ENCODE data around the gene SPHK2.
"Not testable (repeated sequence)": the region's sequence is repeated elsewhere in the genome, so short reads cannot be mapped to it uniquely, and the experiment has no call there.

SPHK2 gene

DNA sequence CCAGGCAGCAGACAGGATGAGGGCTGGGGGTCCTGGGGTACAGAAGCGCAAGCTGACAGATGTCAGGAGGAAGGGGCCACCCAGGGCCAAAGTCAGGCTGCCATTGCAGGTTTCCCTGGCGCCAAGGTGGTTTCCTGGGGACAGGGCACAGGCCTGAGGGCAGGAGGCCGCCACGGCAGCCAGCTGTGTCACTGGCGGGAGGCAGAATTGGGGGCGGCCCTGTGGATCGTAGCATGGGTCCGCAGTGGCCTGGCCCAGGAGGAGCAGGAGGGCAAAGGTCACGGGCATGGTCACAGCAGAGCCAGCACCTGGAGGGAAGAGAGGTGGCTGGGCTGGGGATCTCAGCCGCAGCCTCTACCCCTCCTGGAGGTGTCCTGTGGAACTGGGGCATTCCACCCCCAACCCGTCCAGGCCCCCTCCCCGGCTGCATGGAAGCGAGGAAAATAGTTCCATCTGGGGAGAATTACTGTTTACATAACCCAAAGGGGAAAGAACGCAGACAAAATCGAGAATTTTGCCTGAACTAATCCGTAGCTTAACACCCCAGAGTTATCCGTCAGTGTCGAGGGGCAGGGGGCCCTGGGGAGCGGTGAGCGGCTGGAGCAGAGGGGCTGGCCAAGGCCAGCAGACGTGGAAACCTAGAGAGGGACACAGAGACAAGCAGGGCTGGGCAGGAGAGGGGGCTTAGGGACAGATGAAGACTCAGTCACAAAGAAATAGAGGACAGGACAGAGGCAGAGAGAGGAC is 51.6 kb downstream of the SPHK2 start:
- Histone ChIP-seq H3K27ac (ENCODE audit: low read length) (no peak overlapping the region), H3K9me3 (ENCODE audit: insufficient read depth, low read depth, low read length) (no peaks in the 10 kb centered on the region), H3K4me1 (ENCODE audit: insufficient read depth, low read length) (peaks cover 14% of the 10 kb centered on the region; the same call in 1 of the 2 replicates), H3K36me3 (ENCODE audit: insufficient read depth, low read depth, low read length) (no peaks in the 10 kb centered on the region), H3K4me3 (ENCODE audit: low read length) (no peak overlapping the region), H3K27me3 (ENCODE audit: insufficient read depth, low read length) (peaks cover 19% of the 10 kb centered on the region), H3K9ac (ENCODE audit: low read depth, low read length) (no peak overlapping the region)

DNA sequence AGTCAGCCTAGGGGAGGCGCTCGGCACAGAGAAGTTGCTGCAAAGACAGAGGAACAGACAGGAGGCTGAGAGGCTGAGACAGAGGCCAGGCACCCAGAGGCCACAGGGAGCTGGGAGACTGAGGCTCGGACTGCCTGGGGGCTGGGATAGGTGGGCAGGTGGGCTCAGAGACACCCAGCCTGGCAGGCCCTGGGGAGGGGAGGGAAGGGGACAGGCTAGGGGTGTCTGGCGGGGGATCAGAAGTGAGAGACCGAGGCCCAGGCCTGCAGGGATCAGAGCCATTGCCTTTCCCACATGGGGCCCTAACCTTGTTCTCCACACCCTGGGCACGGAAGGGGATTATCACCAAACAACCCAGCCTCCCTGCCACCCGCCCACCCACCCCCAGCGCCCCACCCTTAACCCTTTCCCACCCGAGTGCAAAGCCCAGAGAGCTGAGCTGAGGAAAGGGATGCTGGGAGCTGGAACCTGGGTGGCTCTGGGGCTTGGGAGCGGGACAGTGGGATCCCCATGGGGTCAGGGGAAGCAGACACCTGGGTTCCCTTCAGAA is 52.2 kb downstream of the SPHK2 start:
- H3K9me3 ChIP-seq (ENCODE audit: insufficient read depth, low read depth, low read length), result no peaks in the 10 kb centered on the region
- peaks cover 14% of the 10 kb centered on the region; the same call in 1 of the 2 replicates for H3K4me1 ChIP-seq (ENCODE audit: insufficient read depth, low read length)
- H3K27ac ChIP-seq (ENCODE audit: low read length), result no peak overlapping the region
- peaks cover 19% of the 10 kb centered on the region for H3K27me3 ChIP-seq (ENCODE audit: insufficient read depth, low read length)
- H3K9ac ChIP-seq (ENCODE audit: low read depth, low read length), result no peak overlapping the region
- no peak overlapping the region for H3K4me3 ChIP-seq (ENCODE audit: low read length)
- H3K36me3 ChIP-seq (ENCODE audit: insufficient read depth, low read depth, low read length), result no peaks in the 10 kb centered on the region

DNA sequence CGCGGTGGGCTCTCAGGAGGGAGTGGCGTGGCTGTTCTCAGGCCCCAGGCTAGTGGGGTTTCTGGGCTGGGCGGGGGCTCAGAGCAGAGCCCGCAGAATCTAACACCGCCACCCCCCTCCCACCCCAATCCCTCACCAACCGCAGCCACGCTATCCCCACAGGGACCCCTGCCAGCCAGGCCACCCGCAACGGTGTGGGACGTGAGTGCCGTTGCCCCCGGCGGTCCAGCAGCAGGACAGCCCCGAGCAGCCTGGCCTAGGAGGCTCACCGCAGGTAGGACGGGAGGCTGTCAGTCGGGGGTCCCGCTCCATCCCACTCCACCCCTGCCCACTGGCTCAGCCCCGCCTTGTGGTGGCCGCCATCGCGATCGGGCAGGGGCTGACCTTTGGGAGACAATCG is 53.7 kb downstream of the SPHK2 start, which contains the start of gene NTN5:
NTN5 (minus strand) TSS at position 24 of the 400 bp plus-strand sequence. CDS start 2,031 bp downstream, outside the sequence.
- Histone ChIP-seq H3K36me3 (ENCODE audit: insufficient read depth, low read depth, low read length) (no peaks in the 10 kb centered on the region), H3K9ac (ENCODE audit: low read depth, low read length) (no peak within 1 kb of the TSS), H3K4me1 (ENCODE audit: insufficient read depth, low read length) (peaks cover 14% of the 10 kb centered on the region; the same call in 1 of the 2 replicates), H3K27me3 (ENCODE audit: insufficient read depth, low read length) (peaks cover 19% of the 10 kb centered on the region), H3K27ac (ENCODE audit: low read length) (no peak within 1 kb of the TSS), H3K4me3 (ENCODE audit: low read length) (no peak within 1 kb of the TSS), H3K9me3 (ENCODE audit: insufficient read depth, low read depth, low read length) (no peaks in the 10 kb centered on the region)

DNA sequence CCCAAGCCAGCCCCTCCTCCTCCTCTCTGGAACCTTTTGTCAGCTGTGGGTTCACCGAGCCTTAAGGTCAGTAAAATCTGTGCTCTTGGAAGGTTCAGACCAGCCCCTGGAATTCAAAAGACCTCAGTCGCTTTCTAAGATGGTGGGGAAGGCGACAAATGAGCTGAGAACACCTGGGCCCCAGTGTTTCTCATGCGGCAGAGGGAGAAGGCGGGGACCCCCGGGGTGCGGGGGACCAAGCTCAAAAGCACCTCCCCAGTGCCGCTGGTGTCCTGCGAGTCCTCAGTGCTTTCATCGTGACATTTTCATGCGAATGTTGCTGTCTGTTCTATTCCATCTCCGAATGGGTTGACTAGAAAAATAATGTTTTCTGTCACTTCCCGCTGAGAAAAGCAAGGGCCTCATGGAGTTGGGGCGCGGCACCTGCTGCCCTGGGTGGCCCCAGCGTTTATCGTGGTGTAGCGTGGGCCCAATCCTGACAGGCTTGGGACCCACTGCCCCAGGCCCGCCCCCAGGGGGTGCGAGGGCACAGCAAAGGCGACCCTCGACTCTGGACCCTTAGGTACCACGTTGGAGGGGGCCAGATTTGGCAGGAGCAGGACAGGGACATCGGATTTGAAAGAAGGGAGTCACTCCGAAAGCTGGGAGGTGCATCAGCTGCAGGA is 54.3 kb downstream of the SPHK2 start:
- no peak overlapping the region for H3K9ac ChIP-seq (ENCODE audit: low read depth, low read length)
- no peaks in the 10 kb centered on the region for H3K36me3 ChIP-seq (ENCODE audit: insufficient read depth, low read depth, low read length)
- no peak overlapping the region for H3K27ac ChIP-seq (ENCODE audit: low read length)
- peaks cover 14% of the 10 kb centered on the region; the same call in 1 of the 2 replicates for H3K4me1 ChIP-seq (ENCODE audit: insufficient read depth, low read length)
- no peak overlapping the region for H3K4me3 ChIP-seq (ENCODE audit: low read length)
- H3K27me3 ChIP-seq (ENCODE audit: insufficient read depth, low read length), result peaks cover 19% of the 10 kb centered on the region
- no peaks in the 10 kb centered on the region for H3K9me3 ChIP-seq (ENCODE audit: insufficient read depth, low read depth, low read length)

DNA sequence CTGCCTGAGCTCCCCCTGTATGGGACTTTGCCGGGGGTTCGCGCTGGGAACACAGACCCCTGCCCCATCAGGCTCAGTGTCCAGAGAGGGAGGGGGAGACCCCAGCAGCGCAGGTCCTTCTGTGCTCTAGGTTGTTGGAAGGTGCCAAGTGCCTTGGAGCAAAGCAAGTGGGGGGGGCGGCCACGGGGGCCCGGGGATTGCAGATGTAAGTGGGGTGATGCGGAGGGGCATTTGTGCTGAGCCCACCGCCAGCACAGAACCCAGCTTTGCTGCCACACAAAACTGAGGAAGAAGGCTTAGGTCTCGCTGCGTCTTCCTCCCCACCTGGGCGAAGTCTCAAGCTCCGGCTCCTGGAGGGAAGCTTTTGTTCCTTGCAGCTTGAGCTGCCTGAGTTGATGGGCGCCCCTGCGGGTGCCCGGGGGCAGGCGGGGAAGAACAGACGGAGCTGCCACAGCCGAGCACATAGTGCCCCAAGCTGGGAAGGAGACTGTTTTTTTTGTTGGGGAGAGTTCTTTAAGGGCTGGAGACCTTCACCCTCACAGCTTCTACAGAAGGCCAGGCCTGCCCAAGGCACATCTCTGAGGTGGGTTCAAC is 55.0 kb downstream of the SPHK2 start:
- H3K4me3 ChIP-seq (ENCODE audit: low read length), result no peak overlapping the region
- H3K4me1 ChIP-seq (ENCODE audit: insufficient read depth, low read length), result peaks cover 14% of the 10 kb centered on the region; the same call in 1 of the 2 replicates
- H3K27ac ChIP-seq (ENCODE audit: low read length), result no peak overlapping the region
- H3K27me3 ChIP-seq (ENCODE audit: insufficient read depth, low read length), result peaks cover 19% of the 10 kb centered on the region
- no peaks in the 10 kb centered on the region for H3K9me3 ChIP-seq (ENCODE audit: insufficient read depth, low read depth, low read length)
- H3K9ac ChIP-seq (ENCODE audit: low read depth, low read length), result no peak overlapping the region
- H3K36me3 ChIP-seq (ENCODE audit: insufficient read depth, low read depth, low read length), result no peaks in the 10 kb centered on the region

DNA sequence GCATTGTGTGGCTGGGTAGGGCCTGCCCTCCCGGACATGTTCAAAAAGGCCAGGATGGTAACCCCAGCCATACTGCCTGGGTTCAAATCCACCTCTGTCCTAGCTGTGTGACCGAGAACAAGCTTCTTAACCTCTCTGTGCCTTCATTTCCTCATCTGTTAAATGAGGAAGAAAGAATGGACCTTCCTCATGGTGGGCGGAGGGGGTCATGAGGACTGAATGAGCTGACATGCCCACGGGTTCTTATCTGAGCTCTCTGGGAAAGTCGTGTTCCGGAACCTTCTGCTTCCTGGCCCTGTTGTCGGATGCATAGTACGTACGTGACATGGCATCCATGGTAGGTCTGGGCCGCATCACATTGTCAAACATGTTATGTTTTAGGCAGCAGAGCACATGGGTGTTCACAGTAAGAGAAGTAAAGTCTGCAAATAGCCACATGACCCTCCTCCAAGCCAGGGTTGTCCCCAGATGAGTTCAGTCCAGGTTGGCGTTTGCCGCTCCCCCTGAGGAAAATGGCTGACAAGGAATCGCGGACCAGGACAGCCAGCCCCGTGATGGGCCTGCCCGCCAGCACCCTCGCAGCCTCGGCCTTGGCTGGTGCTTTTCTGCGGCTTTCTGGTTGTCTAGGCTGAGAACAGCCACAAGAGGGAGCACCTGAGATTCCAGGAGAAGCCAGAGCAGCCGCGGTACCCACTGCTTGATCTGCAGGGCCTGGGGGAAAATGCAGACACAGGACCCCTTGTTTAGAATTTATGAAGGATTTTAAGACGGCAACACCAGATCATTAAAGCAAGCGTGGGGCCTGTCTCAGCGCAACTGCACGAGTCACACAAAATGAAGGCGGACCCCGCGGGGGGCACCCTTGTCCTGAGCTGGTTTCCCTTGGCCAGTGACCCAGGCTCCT is 55.9 kb downstream of the SPHK2 start:
- Histone ChIP-seq H3K4me3 (ENCODE audit: low read length) (no peak overlapping the region), H3K36me3 (ENCODE audit: insufficient read depth, low read depth, low read length) (no peaks in the 10 kb centered on the region), H3K9me3 (ENCODE audit: insufficient read depth, low read depth, low read length) (no peaks in the 10 kb centered on the region), H3K4me1 (ENCODE audit: insufficient read depth, low read length) (peaks cover 14% of the 10 kb centered on the region; the same call in 1 of the 2 replicates), H3K27ac (ENCODE audit: low read length) (no peak overlapping the region), H3K9ac (ENCODE audit: low read depth, low read length) (peak overlapping the region; percentile 15; the same call in 1 of the 2 replicates), H3K27me3 (ENCODE audit: insufficient read depth, low read length) (peaks cover 19% of the 10 kb centered on the region)

DNA sequence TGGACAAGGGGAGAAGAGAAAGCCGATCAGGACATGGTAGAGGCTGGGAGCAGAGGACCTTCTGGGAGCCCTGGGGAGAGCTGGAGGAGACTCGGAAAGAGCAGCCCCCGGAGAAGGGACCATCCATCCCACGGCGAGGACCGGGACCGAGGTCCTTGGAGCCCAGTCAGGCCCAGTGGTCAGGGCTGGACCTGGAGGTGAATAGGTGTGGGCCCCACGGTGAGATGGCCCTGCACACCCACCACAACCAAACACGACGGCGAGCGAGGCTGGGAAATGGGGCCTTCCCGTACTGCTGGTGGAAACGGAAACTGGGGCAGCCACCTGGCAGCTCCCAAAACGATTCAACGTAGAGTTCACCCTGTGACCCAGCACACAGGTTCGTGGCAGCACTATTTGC is 57.2 kb downstream of the SPHK2 start:
- Histone ChIP-seq H3K4me3 (ENCODE audit: low read length) (no peak overlapping the region), H3K27ac (ENCODE audit: low read length) (no peak overlapping the region), H3K36me3 (ENCODE audit: insufficient read depth, low read depth, low read length) (no peaks in the 10 kb centered on the region), H3K9me3 (ENCODE audit: insufficient read depth, low read depth, low read length) (no peaks in the 10 kb centered on the region), H3K4me1 (ENCODE audit: insufficient read depth, low read length) (peaks cover 14% of the 10 kb centered on the region; the same call in 1 of the 2 replicates), H3K9ac (ENCODE audit: low read depth, low read length) (no peak overlapping the region), H3K27me3 (ENCODE audit: insufficient read depth, low read length) (peaks cover 19% of the 10 kb centered on the region)

DNA sequence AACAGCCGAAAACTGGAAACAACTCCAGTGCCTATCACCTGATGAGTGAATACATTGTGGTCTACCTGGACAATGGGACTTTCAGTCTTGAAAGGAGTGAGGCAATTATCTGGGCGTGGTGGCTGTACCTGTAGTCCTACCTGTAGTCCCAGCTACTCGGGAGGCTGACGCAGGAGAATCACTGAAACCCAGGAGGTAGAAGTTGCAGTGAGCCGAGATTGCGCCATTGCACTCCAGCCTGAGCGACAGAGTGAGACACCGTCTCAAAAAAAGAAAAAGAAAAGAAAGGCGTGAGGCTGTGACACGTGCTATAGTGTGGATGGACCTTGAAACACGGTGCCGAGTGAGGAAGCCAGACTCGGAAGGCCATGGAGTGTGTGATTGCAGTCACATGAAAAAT is 57.6 kb downstream of the SPHK2 start:
- Histone ChIP-seq H3K9ac (ENCODE audit: low read depth, low read length) (no peak overlapping the region), H3K27me3 (ENCODE audit: insufficient read depth, low read length) (peaks cover 19% of the 10 kb centered on the region), H3K27ac (ENCODE audit: low read length) (no peak overlapping the region), H3K4me1 (ENCODE audit: insufficient read depth, low read length) (peaks cover 14% of the 10 kb centered on the region; the same call in 1 of the 2 replicates), H3K36me3 (ENCODE audit: insufficient read depth, low read depth, low read length) (no peaks in the 10 kb centered on the region), H3K9me3 (ENCODE audit: insufficient read depth, low read depth, low read length) (no peaks in the 10 kb centered on the region), H3K4me3 (ENCODE audit: low read length) (no peak overlapping the region)

DNA sequence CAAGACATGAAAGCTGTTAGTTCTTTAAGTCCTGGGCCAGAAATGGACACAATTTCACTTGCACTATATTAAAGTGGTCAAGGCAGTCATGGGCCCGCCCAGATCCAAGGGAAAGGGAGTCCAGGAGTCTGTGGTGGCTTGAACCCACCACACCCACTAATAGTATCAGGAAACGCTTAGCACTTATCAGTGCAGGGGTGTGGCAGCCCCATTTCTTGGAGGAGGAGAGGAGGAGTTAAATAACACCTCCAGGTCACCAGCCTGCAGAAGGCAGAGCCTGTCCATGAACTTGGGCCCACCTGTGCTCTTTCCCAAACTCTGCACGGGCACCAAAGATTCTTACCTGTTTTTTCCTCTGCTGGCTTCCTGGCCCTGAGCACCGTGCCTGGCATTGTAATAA is 58.9 kb downstream of the SPHK2 start:
- H3K4me3 ChIP-seq (ENCODE audit: low read length), result no peak overlapping the region
- H3K27ac ChIP-seq (ENCODE audit: low read length), result no peak overlapping the region
- H3K9me3 ChIP-seq (ENCODE audit: insufficient read depth, low read depth, low read length), result no peaks in the 10 kb centered on the region
- no peak overlapping the region for H3K9ac ChIP-seq (ENCODE audit: low read depth, low read length)
- H3K4me1 ChIP-seq (ENCODE audit: insufficient read depth, low read length), result peaks cover 14% of the 10 kb centered on the region; the same call in 1 of the 2 replicates
- peaks cover 19% of the 10 kb centered on the region for H3K27me3 ChIP-seq (ENCODE audit: insufficient read depth, low read length)
- H3K36me3 ChIP-seq (ENCODE audit: insufficient read depth, low read depth, low read length), result no peaks in the 10 kb centered on the region

DNA sequence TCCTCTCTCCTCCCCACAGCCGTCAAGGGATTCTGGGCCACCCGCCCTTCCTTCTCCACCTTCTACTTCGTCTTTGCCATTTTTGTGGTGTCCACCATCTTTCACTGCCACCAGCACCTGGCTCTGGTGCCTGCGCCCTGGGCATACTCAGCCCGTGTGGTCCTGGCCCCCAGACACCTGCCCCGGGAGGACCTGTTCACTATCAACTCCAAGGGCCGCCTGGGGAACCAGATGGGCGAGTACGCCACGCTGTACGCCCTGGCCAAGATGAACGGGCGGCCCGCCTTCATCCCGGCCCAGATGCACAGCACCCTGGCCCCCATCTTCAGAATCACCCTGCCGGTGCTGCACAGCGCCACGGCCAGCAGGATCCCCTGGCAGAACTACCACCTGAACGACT is 60.7 kb downstream of the SPHK2 start:
- H3K27me3 ChIP-seq (ENCODE audit: insufficient read depth, low read length); H3K9me3 ChIP-seq (ENCODE audit: insufficient read depth, low read depth, low read length); H3K9ac ChIP-seq (ENCODE audit: low read depth, low read length); H3K36me3 ChIP-seq (ENCODE audit: insufficient read depth, low read depth, low read length); H3K4me1 ChIP-seq (ENCODE audit: insufficient read depth, low read length); H3K4me3 ChIP-seq (ENCODE audit: low read length); H3K27ac ChIP-seq (ENCODE audit: low read length): not testable (repeated sequence)
